HG03097 (cell line): Measurements from ENCODE around the gene PADI1.

Experiments
- ATAC-seq: cut with Tn5 transposase; IDR thresholded peaks from one replicate; pipeline ENCODE4 v1.9.1; 2021; ENCODE audit not compliant: unreplicated experiment, low FRiP score

The PADI1 gene

GRCh38 chr1:17264470-17264869 is 59.5 kb downstream of the PADI1 start:
- no peak for ATAC-seq

DNA sequence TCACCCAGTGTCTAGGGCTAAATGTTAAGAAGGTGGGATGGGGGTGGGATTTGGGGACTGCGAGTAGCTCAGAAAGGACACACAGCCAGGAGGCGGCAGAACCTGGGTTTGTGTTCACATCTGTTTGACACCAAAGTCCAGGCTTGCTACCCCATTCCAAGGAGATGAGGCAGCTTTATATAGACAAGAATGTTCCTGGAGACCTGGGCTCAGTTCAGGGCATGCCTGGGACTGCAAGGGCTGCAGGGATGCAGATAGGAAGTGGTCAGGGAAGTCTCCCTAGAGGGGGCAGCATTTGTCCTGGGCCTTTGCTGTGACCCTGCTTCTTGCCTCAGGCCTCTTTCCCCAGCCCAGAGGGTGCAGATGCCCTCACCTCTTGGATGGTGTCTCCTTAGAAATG is 60.2 kb downstream of the PADI1 start:
- ATAC-seq: no peak

DNA sequence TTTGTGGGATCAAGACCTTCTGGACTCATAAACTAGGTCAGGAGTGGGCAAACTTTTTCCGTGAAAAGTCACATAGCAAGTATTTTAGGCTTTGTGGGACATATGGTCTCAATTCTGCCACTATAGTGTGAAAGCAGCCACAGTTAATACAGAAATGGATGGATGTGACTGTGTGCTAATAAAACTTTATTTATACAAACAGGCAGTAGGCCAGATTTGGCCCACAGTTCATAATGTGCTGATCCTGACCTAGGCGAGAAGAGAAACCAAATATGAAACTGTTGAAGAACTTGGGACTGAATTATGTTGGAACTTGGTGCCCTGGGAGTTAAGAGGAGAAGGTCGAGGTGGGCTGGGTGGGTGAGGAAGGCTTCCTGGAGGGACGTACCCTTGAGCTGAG is 61.0 kb downstream of the PADI1 start:
- no peak for ATAC-seq

DNA sequence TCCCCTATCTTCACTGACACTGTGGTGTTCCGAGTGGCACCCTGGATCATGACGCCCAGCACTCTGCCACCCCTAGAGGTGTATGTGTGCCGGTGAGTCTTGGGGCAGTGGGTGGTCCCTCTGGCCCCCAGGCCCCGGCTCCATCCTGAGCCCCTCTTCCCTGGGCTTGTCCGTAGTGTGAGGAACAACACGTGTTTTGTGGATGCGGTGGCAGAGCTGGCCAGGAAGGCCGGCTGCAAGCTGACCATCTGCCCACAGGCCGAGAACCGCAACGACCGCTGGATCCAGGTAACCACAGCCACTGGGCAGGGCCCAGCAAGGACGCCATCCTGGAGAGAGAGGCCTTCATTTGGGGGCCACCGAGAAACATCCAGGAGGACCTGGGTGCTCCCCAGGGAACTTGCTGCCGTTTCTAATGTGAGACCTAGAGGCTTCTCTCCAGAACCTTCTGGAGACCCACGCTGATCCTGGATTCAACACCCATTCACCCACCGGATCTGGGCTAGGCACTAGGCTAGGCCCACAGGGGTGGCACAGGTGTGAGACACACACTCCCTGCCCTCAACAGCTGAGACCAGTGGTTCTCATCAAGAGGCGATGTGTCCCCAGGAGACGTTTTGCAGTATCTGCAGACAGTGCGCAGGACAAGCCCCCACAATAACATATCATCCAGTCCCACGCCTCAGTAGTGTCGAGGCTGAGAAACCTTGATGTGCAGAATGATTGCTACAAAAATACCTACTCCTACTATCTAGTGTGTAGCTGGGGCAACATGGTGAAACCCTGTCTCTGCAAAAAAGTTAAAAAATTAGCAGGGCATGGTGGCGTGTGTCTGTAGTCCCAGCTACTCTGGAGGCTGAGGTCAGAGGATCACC is 66.2 kb downstream of the PADI1 start:
- no peak for ATAC-seq

DNA sequence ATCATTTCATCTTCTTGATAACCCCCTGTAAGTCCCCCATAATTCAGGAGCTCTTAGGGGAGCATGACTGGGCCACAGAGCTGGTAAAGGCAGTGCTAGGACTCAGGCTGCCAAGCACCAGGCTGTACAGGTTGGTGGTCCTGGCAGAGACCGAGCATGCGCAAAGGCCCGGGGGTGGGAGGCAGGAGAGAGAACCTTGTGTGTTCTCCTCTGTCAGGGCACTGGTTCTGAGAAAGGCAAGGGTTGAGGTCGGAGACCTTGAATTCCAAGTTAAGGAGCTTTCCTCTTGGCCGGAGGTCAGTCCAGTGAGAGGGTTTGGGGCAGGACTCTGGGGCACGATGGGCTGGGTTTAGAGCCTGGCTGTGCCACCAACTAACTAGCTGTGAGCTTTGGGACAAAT is 67.1 kb downstream of the PADI1 start:
- no peak for ATAC-seq

DNA sequence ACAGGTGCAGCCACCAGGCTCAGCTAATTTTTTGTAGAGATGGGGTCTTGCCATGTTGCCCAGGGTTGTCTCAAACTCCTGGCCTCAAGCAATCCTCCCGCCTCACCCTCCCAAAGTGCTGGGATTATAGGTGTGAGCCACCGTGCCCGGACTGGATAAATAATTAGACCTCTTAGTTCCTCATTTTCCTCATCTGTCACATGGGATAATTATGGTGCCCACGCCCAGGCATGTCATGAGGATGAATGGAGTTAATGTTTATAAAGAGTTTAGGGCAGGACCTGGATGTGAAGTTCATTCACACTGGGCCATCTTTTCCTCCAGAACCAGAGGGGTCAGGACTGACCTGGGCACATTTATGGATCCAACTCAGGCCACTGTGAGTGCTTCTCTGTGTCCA is 67.7 kb downstream of the PADI1 start:
- ATAC-seq: no peak

GRCh38 chr1:17273096-17273495 is 68.2 kb downstream of the PADI1 start:
- no peak for ATAC-seq

DNA sequence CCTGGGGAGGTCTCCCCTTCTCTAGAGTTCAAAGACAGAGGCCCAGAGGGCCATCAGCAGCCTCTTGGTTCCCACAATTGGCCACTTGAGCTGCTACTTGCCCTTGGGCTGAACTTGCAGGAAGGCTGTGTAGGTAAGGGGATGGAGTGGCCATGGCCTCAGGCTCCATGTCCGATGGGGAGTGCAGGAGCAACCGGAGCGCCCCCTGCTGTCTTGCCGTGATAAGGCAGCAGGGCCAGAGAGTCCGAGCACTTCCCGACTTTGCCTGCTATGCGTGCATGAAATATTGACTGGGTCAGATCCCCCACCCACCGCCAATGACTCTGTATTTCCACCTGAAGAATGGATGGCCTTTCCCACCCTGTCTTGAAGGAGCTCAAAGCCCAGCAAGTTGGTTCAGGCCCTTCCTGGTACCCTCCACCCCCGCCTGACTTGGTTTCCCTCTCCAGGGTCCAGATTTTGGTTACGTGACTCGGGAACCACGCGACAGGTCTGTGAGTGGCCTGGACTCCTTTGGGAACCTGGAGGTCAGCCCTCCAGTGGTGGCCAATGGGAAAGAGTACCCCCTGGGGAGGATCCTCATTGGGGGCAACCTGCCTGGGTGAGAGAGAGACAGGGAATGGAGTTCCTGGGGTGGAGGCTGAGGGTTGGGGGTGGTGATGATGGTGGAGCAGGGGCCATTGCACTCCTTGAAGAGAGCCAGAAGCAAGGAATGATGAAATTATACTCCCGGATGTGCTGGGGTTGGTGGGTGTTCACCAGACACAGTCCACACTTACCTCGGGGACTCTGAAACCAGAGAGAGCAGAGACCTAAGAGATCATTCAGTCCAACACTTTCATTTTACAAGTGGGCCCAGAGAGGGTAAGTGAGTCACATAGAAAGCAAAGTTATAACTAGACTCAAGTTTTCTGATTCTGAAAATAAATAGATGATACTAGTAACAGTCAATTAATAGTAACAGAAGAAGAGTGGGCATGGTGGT is 69.5 kb downstream of the PADI1 start:
- ATAC-seq: no peak

GRCh38 chr1:17276568-17276967 is 71.6 kb downstream of the PADI1 start:
- no peak for ATAC-seq

DNA sequence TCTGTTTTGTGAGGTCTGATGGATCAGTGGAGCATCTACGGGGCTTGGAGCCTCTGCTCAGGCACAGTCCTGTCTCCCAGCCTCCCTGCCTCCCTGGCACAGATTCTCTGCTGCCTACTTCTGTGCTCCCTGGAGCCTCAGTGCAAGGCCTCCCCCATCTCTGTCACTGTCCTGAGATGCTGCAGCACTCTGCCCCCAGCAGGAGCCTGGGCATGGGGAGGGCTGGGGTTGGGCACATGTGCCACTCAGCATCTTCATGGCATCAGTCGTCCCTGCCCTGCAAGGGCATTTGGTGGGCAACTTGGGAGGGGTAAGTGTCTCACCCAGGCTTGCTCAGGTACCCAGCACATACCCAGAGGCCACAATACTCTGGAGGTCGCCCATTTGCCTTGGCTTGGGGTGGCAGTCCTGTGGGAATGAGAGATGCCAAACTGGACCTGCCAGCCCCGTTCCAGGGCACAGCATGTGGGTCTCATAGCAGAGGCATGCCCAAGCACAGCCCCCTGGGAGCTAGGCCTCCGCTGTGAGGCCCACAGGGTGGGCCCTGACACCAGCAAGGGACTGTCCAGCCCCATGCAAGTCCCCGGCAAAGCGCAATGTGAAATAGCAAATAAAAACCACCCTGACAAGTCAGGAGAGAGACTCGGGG is 72.7 kb downstream of the PADI1 start:
- no peak for ATAC-seq

DNA sequence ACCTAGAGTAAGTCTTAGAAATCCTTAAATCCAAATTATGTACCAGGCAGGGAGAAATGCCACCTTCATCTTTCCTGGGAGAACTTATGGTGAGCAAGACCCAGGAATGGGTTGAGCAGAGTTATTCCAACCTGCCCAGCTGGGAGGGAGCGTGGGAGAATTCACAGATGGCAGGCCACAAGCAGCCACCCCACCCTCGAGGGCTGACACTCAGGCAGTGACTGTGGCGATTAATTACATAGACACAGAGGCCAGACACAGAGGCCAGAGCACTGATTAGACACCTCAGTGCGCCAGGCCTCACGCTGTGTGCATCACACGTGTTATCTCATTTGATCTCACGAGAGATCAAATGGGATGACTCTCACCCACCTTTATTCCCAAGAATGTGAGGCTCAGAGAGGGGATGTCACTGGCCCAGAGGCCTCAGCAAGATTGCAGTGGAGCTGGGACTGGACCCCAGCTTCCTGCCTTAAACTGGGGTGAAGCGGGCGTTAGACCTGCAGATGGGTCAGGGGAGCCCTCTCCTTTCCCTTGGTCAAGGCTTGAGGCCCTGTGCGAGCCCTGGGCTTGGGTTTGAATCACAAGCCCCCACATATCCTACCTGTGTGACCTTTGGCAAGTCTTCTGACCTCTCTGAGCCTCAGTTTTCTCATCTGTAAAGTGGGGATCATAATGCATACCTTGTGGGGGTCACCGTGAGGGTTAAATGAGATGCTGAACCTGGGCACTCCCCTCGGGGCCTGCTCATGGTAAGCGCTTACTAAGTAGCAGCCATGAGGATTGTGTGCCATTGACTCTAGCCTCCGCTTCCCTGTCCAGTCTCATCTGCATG is 74.3 kb downstream of the PADI1 start:
- no peak for ATAC-seq

DNA sequence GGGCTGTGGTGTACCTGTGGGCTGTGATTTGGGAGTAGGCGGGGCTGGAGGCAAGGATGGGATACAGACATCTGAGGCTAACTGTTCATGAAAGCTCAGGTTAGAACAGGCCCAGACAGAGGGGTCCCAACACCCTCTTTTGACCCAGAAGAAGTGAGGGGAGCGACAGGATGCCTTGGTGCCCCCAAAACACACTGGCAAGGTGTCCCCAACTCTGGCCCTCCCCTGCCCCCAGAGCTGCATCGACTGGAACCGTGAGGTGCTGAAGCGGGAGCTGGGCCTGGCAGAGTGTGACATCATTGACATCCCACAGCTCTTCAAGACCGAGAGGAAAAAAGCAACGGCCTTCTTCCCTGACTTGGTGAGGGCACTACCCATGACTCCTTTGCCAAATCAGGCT is 75.5 kb downstream of the PADI1 start:
- ATAC-seq: no peak

DNA sequence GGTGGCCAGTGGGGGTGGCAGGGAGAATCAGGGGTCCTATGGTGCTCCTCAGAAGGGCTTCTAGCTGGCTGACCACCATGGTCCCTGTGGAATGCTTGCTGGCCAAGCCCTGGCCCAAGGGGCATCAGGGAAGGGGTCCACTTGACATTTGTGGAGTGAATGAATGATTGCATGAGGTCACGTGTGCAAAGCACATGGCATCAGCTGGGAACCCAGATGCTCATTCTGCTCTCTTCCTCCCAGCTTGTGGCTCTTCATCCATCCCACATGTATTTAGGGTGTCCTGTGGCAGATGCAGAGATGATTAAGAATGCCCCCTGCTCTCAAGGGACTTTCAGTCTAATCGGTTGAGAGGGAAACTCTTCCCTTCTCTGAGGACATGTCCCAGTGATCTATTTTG is 76.0 kb downstream of the PADI1 start:
- ATAC-seq: no peak

GRCh38 chr1:17281775-17282181 is 76.8 kb downstream of the PADI1 start:
- no peak for ATAC-seq

- no peak for ATAC-seq
These were observed 77.9 kb downstream of the PADI1 start for GRCh38 chr1:17282836-17283235.

DNA sequence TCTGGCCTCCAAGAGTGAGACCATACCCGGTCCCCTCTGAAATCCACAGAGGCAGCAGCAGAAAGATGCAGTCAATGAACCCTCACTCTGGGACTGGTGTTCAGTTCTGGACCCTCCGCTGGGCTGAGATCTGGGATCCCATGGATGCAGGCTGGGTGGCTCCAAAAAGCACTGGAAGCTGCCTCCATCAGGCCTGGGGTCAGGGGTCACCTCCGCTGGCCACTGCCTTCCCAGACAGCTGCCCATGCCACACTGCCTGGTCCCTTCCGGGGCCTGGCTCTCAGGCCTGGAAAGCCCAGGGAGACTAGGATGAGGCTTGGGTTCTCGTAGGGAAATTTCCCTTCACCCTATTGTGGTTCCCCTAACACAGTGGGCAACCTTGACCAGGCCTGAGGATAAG is 81.7 kb downstream of the PADI1 start:
- ATAC-seq: no peak

GRCh38 chr1:17287130-17287776 is 82.3 kb downstream of the PADI1 start:
- ATAC-seq: no peak

GRCh38 chr1:17289721-17290120 is 84.8 kb downstream of the PADI1 start:
- no peak for ATAC-seq

DNA sequence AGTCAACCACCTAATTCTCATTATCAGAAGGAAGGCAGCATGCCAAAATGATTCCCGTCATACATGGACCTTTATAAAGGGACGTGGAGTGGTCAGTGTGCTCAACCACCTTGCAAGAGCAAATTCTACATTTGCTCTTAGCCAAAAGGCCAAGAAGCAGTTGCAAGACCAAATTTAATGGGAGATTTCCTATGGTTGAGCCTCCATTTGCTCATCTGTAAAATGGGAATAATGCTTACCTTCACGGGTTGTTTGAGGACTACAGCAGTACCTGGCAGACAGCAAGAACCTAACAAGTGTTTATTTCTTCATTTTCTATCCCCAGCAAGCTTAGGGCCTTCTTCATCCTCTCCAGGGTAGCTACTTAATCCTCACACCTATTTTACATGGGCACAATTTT is 85.6 kb downstream of the PADI1 start:
- no peak for ATAC-seq
